Skeletal muscle cell (primary cell): ENCODE results near the gene CPED1.

Experiments used
- DNase-seq: peaks from one replicate; pipeline ENCODE4 v3.0.0-alpha.2; 2010; ENCODE audit warnings: low read depth
- H3K4me3 ChIP-seq: 2 replicates; pipeline ENCODE4 v1.5.1; 2011; ENCODE audit warnings: low read depth, mild to moderate bottlenecking, control low read depth, low read length, moderate library complexity

CPED1 gene

GRCh38 chr7:121012170-121012874 lies 23.8 kb downstream of the CPED1 start:
- H3K4me3 ChIP-seq: no peak overlapping the region

GRCh38 chr7:121012919-121013318 lies 24.4 kb downstream of the CPED1 start:
- DNase-seq: no peak
- H3K4me3 ChIP-seq: no peak overlapping the region

More at GRCh38 chr7:121012170-121012874, 23.8 kb downstream of the CPED1 start:
- no peak for DNase-seq

- H3K4me3 ChIP-seq: no peak overlapping the region
- DNase-seq: no peak
Observed at GRCh38 chr7:121015560-121015959, 27.0 kb downstream of the CPED1 start.

- DNase-seq: peak; percentile 77
- H3K4me3 ChIP-seq: no peak overlapping the region
Observed at GRCh38 chr7:121016966-121017365, 28.5 kb downstream of the CPED1 start.

GRCh38 chr7:121017586-121017985 lies 29.1 kb downstream of the CPED1 start:
- DNase-seq: no peak
- H3K4me3 ChIP-seq: no peak overlapping the region

- peak; percentile 76 for DNase-seq
- H3K4me3 ChIP-seq: no peak overlapping the region
Observed at GRCh38 chr7:121019018-121019417, 30.5 kb downstream of the CPED1 start.

- no peak overlapping the region for H3K4me3 ChIP-seq
- DNase-seq: peak; percentile 43
Observed at GRCh38 chr7:121020249-121020988, 31.9 kb downstream of the CPED1 start.

- no peak overlapping the region for H3K4me3 ChIP-seq
- DNase-seq: no peak
Observed at GRCh38 chr7:121020989-121021969, 32.8 kb downstream of the CPED1 start.

GRCh38 chr7:121023194-121023593 lies 34.7 kb downstream of the CPED1 start:
- no peak overlapping the region for H3K4me3 ChIP-seq
- DNase-seq: no peak

- no peak overlapping the region for H3K4me3 ChIP-seq
- no peak for DNase-seq
Observed at GRCh38 chr7:121023683-121024511, 35.4 kb downstream of the CPED1 start.

- no peak overlapping the region for H3K4me3 ChIP-seq
Observed at GRCh38 chr7:121024611-121025010, 36.1 kb downstream of the CPED1 start.

GRCh38 chr7:121026159-121026558 lies 37.6 kb downstream of the CPED1 start:
- H3K4me3 ChIP-seq: no peak overlapping the region
- DNase-seq: no peak

More at GRCh38 chr7:121024611-121025010, 36.1 kb downstream of the CPED1 start:
- no peak for DNase-seq

GRCh38 chr7:121026577-121027111 lies 38.1 kb downstream of the CPED1 start:
- no peak overlapping the region for H3K4me3 ChIP-seq
- DNase-seq: no peak

GRCh38 chr7:121027761-121028669 lies 39.5 kb downstream of the CPED1 start:
- DNase-seq: no peak

GRCh38 chr7:121029302-121029701 lies 40.8 kb downstream of the CPED1 start:
- H3K4me3 ChIP-seq: no peak overlapping the region
- no peak for DNase-seq

More at GRCh38 chr7:121027761-121028669, 39.5 kb downstream of the CPED1 start:
- no peak overlapping the region for H3K4me3 ChIP-seq

GRCh38 chr7:121030308-121030707 lies 41.8 kb downstream of the CPED1 start:
- no peak overlapping the region for H3K4me3 ChIP-seq
- DNase-seq: no peak

- no peak overlapping the region for H3K4me3 ChIP-seq
- DNase-seq: peak; percentile 17
Observed at GRCh38 chr7:121032645-121033460, 44.3 kb downstream of the CPED1 start.
